Tibial artery (tissue), 4 donors: ENCODE data around the gene SPDYE4.

Experiments used
- DNase-seq, 2 donors: peaks; one replicate each; pipeline ENCODE4 v3.0.0-alpha.2; 2019
- H3K27ac ChIP-seq, 2 donors: fragments of 200-600 bp; sonication (generic) in 1 of 2; 1 replicate in 1 of 2; 2 replicates in 1 of 2; pipeline ENCODE4 v1.5.1; 2018 to 2019; ENCODE audit warnings: mild to moderate bottlenecking in 1 of 2
- H3K27me3 ChIP-seq, 2 donors: fragments of 200-600 bp; sonication (generic) in 1 of 2; one replicate each; pipeline versions ENCODE4 v1.5.1 to v1.6.0; 2016 to 2019
- H3K36me3 ChIP-seq, 3 donors: fragments of 200-600 bp; sonication (generic) in 2 of 3; one replicate each; pipeline ENCODE4 v1.5.1; 2016 to 2019; ENCODE audit warnings: mild to moderate bottlenecking in 2 of 3
- H3K4me1 ChIP-seq, 4 donors: fragments of 200-600 bp; sonication (generic) in 2 of 4; 1 replicate in 3 of 4; 2 replicates in 1 of 4; pipeline ENCODE4 v1.5.1; 2016 to 2019
- H3K4me3 ChIP-seq, 2 donors: fragments of 200-600 bp; sonication (generic) in 1 of 2; 1 replicate in 1 of 2; 2 replicates in 1 of 2; pipeline ENCODE4 v1.5.1; 2018 to 2019; ENCODE audit warnings: mild to moderate bottlenecking in 2 of 2
- H3K9me3 ChIP-seq, 3 donors: fragments of 200-600 bp; sonication (generic) in 1 of 3; one replicate each; pipeline ENCODE4 v1.5.1; 2016 to 2019
- CTCF ChIP-seq, 2 experiments: fragments of 200-600 bp in 1 of 2; fragments of 450-650 bp in 1 of 2; IDR thresholded peaks; one replicate each; pipeline ENCODE4 v1.5.1; 2017 to 2019; ENCODE audit warnings: antibody characterized with exemption in 2 of 2, mild to moderate bottlenecking in 1 of 2, moderate library complexity in 1 of 2
- intact Hi-C: fragments of 100-400 bp; cut with DNase I; formaldehyde crosslinking; loops from one replicate; pipeline ENCODE4 v1.15.0; 2023; ENCODE audit warnings: low total_unique reads

Gene SPDYE4

GRCh38 chr17:8747742-8748141, 10.6 kb downstream of the SPDYE4 start:
- DNase-seq = no peak
- H3K36me3 ChIP-seq = no peaks in the 10 kb centered on the region
- H3K27me3 ChIP-seq = no peaks in the 10 kb centered on the region
- intact Hi-C loops = loop anchor here (5.0 to 10.0 kb wide), 2 partner anchors 175 to 333 kb away; no protein-coding TSS in a partner anchor
- H3K27ac ChIP-seq = no peak overlapping the region
- peaks cover 0 to 36% (median 10%) of the 10 kb centered on the region in 4 donors for H3K4me1 ChIP-seq
- TF ChIP-seq CTCF (IDR thresholded peaks at IDR 0.05) = no peak
- no peak overlapping the region for H3K4me3 ChIP-seq
- H3K9me3 ChIP-seq = no peaks in the 10 kb centered on the region

- DNase-seq = no peak
- Histone ChIP-seq H3K27ac (peak overlapping the region; percentile 76 to 87), H3K4me3 (peak overlapping the region; percentile 60 to 78), H3K27me3 (no peaks in the 10 kb centered on the region), H3K9me3 (no peaks in the 10 kb centered on the region), H3K36me3 (no peaks in the 10 kb centered on the region), H3K4me1 (peaks cover 0 to 36% (median 10%) of the 10 kb centered on the region in 4 donors)
- intact Hi-C loops = loop anchor here (5.0 to 10.0 kb wide), 2 partner anchors 174 to 332 kb away; no protein-coding TSS in a partner anchor
- TF ChIP-seq CTCF (IDR thresholded peaks at IDR 0.05) = no peak
These were observed 11.7 kb downstream of the SPDYE4 start for GRCh38 chr17:8746501-8747236.

- Histone ChIP-seq H3K4me3 (peak overlapping the region; percentile 60 to 78), H3K27ac (peak overlapping the region; percentile 76 to 87), H3K36me3 (no peaks in the 10 kb centered on the region), H3K4me1 (peaks cover 0 to 33% (median 10%) of the 10 kb centered on the region in 4 donors), H3K9me3 (no peaks in the 10 kb centered on the region), H3K27me3 (no peaks in the 10 kb centered on the region)
- peak; percentile 76 to 97 for TF ChIP-seq CTCF (IDR thresholded peaks at IDR 0.05)
- intact Hi-C loops = loop anchor here (5.0 to 10.0 kb wide), 2 partner anchors 174 to 331 kb away; no protein-coding TSS in a partner anchor
- DNase-seq = peak; percentile 63 to 86
These were observed 12.5 kb downstream of the SPDYE4 start for GRCh38 chr17:8745586-8746500.

- Histone ChIP-seq H3K27me3 (no peaks in the 10 kb centered on the region), H3K36me3 (no peaks in the 10 kb centered on the region), H3K27ac (peak overlapping the region; percentile 76 to 87), H3K4me3 (no peak overlapping the region), H3K9me3 (no peaks in the 10 kb centered on the region), H3K4me1 (peaks cover 0 to 28% (median 10%) of the 10 kb centered on the region in 4 donors)
- TF ChIP-seq CTCF (IDR thresholded peaks at IDR 0.05) = no peak
- no peak for DNase-seq
- intact Hi-C loops = loop anchor here (5.0 to 10.0 kb wide), 2 partner anchors 117 to 329 kb away; no protein-coding TSS in a partner anchor
These were observed 14.1 kb downstream of the SPDYE4 start for GRCh38 chr17:8744086-8744785.

GRCh38 chr17:8742819-8743218, 15.5 kb downstream of the SPDYE4 start:
- no peak overlapping the region for H3K27ac ChIP-seq
- no peaks in the 10 kb centered on the region for H3K27me3 ChIP-seq
- no peak overlapping the region for H3K4me3 ChIP-seq
- intact Hi-C loops = loop anchor here (5.0 to 10.0 kb wide), 2 partner anchors 116 to 328 kb away; no protein-coding TSS in a partner anchor
- H3K4me1 ChIP-seq = peaks cover 0 to 28% (median 10%) of the 10 kb centered on the region in 4 donors
- peak in 1 of 2 donors; percentile 51 for DNase-seq
- H3K36me3 ChIP-seq = no peaks in the 10 kb centered on the region
- no peaks in the 10 kb centered on the region for H3K9me3 ChIP-seq
- no peak for TF ChIP-seq CTCF (IDR thresholded peaks at IDR 0.05)
